Measurements from ENCODE around the gene EMC6. TPM values are rescaled to one million over a fixed set of nuclear protein-coding genes. Genes with fewer than 3 reads are reported as not detected.

The EMC6 gene
- total and polyA plus RNA-seq, 2 of the 13 experiments (the other 11 are each of a cell fraction or from before 2014, with no cell fraction given), result 45.1 to 47.7 TPM

DNA sequence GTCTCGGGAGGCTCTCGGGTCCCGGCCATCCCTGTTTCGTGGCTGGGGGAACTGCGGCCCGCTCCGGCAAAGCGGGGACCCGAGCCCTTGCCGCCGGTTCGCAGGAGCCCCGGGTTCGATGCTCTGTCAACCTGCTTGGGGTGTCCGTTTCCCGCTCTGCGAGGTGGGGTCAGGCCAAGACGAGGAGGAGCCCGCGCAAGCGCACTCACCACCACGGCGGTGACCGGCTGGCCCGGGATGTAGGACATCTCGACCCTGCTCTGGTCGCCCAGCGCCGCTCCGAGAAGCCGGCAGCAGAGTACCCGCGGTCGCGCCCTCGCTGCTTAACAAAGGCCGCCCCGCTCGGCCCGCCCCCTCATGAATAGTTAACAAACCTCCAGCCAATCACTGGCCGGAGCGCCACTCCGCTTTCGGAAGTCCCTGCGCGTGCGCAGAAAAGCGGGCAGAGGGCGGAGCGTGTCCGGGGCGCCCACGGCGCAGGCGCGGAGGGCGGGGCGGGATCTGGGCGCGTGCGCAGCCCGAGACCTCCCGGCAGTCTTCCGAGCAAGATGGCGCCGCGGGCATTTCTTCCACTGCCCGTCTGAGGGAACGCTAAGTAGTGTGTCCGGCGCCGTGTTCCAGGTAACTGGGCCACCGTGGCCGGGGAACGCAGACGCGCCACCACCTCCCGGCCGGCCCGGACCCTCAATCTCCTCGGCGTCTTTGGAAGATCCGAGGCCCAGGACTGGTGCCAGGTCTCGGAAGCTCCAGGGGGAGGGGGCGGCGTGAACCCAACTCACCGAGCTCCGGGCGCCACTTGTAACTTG lies at the start of gene EMC6, which contains the start of gene TAX1BP3 (continued):
- 0 out of 2 replicates have a peak, but pooled peaks have one; percentile 27 for TF ChIP-seq CENPT (CRISPR knock-in tag; IDR thresholded peaks at IDR 0.05; ENCODE audit: low read depth)
- TF ChIP-seq FOXA1 (IDR thresholded peaks at IDR 0.05), result no peak
- TF ChIP-seq FOXA1 (CRISPR knock-in tag; IDR thresholded peaks at IDR 0.05), result no peak
- TF ChIP-seq SRF (IDR thresholded peaks at IDR 0.05; ENCODE audit: low read depth, low read length), result no peak
- TF ChIP-seq ZNF383 (CRISPR knock-in tag; IDR thresholded peaks at IDR 0.05; ENCODE audit: borderline replicate concordance), result no peak
- TF ChIP-seq EED (CRISPR knock-in tag; IDR thresholded peaks at IDR 0.05), result no peak; the same call in 1 of the 2 replicates
- TF ChIP-seq ISL2 (CRISPR knock-in tag; IDR thresholded peaks at IDR 0.05), result 0 out of 2 replicates have a peak, but pooled peaks have one; percentile 44
- no peak for TF ChIP-seq PAX8 (CRISPR knock-in tag; IDR thresholded peaks at IDR 0.05; ENCODE audit: borderline replicate concordance)
- TF ChIP-seq, protein P1, sequence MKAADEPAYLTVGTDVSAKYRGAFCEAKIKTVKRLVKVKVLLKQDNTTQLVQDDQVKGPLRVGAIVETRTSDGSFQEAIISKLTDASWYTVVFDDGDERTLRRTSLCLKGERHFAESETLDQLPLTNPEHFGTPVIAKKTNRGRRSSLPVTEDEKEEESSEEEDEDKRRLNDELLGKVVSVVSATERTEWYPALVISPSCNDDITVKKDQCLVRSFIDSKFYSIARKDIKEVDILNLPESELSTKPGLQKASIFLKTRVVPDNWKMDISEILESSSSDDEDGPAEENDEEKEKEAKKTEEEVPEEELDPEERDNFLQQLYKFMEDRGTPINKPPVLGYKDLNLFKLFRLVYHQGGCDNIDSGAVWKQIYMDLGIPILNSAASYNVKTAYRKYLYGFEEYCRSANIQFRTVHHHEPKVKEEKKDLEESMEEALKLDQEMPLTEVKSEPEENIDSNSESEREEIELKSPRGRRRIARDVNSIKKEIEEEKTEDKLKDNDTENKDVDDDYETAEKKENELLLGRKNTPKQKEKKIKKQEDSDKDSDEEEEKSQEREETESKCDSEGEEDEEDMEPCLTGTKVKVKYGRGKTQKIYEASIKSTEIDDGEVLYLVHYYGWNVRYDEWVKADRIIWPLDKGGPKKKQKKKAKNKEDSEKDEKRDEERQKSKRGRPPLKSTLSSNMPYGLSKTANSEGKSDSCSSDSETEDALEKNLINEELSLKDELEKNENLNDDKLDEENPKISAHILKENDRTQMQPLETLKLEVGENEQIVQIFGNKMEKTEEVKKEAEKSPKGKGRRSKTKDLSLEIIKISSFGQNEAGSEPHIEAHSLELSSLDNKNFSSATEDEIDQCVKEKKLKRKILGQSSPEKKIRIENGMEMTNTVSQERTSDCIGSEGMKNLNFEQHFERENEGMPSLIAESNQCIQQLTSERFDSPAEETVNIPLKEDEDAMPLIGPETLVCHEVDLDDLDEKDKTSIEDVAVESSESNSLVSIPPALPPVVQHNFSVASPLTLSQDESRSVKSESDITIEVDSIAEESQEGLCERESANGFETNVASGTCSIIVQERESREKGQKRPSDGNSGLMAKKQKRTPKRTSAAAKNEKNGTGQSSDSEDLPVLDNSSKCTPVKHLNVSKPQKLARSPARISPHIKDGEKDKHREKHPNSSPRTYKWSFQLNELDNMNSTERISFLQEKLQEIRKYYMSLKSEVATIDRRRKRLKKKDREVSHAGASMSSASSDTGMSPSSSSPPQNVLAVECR (CRISPR knock-in tag; IDR thresholded peaks at IDR 0.05; ENCODE audit: borderline replicate concordance), result peak; percentile 80
- 0 out of 2 replicates have a peak, but pooled peaks have one; percentile 25 for TF ChIP-seq MXD4 (CRISPR knock-in tag; IDR thresholded peaks at IDR 0.05)
- 0 out of 2 replicates have a peak, but pooled peaks have one; percentile 67 for TF ChIP-seq SMYD3 (CRISPR knock-in tag; IDR thresholded peaks at IDR 0.05)
- TF ChIP-seq, protein P2, sequence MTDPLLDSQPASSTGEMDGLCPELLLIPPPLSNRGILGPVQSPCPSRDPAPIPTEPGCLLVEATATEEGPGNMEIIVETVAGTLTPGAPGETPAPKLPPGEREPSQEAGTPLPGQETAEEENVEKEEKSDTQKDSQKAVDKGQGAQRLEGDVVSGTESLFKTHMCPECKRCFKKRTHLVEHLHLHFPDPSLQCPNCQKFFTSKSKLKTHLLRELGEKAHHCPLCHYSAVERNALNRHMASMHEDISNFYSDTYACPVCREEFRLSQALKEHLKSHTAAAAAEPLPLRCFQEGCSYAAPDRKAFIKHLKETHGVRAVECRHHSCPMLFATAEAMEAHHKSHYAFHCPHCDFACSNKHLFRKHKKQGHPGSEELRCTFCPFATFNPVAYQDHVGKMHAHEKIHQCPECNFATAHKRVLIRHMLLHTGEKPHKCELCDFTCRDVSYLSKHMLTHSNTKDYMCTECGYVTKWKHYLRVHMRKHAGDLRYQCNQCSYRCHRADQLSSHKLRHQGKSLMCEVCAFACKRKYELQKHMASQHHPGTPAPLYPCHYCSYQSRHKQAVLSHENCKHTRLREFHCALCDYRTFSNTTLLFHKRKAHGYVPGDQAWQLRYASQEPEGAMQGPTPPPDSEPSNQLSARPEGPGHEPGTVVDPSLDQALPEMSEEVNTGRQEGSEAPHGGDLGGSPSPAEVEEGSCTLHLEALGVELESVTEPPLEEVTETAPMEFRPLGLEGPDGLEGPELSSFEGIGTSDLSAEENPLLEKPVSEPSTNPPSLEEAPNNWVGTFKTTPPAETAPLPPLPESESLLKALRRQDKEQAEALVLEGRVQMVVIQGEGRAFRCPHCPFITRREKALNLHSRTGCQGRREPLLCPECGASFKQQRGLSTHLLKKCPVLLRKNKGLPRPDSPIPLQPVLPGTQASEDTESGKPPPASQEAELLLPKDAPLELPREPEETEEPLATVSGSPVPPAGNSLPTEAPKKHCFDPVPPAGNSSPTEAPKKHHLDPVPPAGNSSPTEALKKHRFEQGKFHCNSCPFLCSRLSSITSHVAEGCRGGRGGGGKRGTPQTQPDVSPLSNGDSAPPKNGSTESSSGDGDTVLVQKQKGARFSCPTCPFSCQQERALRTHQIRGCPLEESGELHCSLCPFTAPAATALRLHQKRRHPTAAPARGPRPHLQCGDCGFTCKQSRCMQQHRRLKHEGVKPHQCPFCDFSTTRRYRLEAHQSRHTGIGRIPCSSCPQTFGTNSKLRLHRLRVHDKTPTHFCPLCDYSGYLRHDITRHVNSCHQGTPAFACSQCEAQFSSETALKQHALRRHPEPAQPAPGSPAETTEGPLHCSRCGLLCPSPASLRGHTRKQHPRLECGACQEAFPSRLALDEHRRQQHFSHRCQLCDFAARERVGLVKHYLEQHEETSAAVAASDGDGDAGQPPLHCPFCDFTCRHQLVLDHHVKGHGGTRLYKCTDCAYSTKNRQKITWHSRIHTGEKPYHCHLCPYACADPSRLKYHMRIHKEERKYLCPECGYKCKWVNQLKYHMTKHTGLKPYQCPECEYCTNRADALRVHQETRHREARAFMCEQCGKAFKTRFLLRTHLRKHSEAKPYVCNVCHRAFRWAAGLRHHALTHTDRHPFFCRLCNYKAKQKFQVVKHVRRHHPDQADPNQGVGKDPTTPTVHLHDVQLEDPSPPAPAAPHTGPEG (CRISPR knock-in tag; IDR thresholded peaks at IDR 0.05), result peak; percentile 65; the same call in 1 of the 2 replicates
- TF ChIP-seq, protein P3, sequence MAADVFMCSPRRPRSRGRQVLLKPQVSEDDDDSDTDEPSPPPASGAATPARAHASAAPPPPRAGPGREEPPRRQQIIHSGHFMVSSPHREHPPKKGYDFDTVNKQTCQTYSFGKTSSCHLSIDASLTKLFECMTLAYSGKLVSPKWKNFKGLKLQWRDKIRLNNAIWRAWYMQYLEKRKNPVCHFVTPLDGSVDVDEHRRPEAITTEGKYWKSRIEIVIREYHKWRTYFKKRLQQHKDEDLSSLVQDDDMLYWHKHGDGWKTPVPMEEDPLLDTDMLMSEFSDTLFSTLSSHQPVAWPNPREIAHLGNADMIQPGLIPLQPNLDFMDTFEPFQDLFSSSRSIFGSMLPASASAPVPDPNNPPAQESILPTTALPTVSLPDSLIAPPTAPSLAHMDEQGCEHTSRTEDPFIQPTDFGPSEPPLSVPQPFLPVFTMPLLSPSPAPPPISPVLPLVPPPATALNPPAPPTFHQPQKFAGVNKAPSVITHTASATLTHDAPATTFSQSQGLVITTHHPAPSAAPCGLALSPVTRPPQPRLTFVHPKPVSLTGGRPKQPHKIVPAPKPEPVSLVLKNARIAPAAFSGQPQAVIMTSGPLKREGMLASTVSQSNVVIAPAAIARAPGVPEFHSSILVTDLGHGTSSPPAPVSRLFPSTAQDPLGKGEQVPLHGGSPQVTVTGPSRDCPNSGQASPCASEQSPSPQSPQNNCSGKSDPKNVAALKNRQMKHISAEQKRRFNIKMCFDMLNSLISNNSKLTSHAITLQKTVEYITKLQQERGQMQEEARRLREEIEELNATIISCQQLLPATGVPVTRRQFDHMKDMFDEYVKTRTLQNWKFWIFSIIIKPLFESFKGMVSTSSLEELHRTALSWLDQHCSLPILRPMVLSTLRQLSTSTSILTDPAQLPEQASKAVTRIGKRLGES (CRISPR knock-in tag; IDR thresholded peaks at IDR 0.05; ENCODE audit: borderline replicate concordance), result peak; percentile 32; the same call in 1 of the 2 replicates
- TF ChIP-seq BRD4 (CRISPR knock-in tag; IDR thresholded peaks at IDR 0.05), result peak; percentile 12; the same call in 1 of the 2 replicates
- TF ChIP-seq RARA (CRISPR knock-in tag; IDR thresholded peaks at IDR 0.05), result 0 out of 2 replicates have a peak, but pooled peaks have one; percentile 3
- no peak for TF ChIP-seq ZBTB1 (CRISPR knock-in tag; IDR thresholded peaks at IDR 0.05; ENCODE audit: borderline replicate concordance)

All from HepG2 (cell line).